NCI-H2227 (cell line): ENCODE results near the gene CCDC191.

Experiments
- DNase-seq: peaks from one replicate; lab custom pipeline; 2025; ENCODE audit not compliant: unreplicated experiment; lab: John Stamatoyannopoulos, UW

CCDC191 gene

DNA sequence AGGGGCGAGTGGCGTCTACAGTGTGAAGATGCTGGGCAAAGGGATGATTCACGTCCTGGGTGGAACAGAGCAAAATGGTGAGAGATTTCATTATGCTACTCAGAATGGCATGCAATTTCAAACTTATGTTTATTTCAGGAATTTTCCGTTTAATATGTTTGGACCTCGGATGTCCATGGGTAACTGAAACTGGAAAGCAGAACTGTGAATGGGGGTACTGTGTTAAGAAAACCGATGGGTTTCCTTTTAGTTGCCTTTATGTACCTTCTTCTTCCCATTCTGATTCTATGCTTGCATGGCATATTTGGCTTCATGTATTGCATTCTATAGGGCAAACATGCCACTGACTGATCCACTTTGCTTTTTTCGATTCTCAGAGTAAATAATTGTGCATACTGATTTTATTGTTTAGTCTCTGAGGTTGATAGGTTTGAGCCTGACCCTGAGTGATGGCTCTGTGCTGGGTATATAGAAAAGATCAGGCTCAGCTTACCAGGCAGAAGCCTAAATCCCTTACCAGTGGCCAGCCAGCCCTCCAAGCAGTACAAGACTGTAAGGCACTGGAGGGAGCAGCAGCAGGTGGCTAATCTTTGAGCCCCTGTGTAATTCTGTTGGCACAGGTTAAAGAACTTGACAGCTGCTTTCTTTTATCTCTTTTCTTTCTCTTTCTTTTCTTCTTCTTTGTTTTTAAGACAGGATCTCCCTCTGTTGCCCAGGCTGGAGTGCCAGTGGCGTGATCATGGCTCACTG lies 4.8 kb upstream of the CCDC191 start:
- no peak for DNase-seq

DNA sequence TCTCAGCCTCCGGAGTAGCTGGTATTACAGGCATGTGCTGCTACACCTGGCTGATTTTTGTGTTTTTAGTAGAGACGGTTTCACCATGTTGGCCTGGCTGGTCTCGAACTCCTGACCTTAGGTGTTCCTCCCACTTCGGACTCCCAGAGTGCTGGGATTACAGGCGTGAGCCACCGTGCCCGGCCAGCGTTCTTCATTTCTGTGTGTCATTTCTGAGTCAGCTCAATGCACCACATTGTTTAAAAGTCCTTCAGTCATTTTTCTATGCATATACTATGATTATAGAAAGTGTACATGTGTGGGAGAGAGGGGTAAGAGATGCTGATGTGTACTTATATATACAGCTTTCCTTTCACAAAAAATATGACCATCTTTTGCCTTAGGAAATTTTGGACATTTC lies 2.3 kb upstream of the CCDC191 start:
- DNase-seq, result no peak

DNA sequence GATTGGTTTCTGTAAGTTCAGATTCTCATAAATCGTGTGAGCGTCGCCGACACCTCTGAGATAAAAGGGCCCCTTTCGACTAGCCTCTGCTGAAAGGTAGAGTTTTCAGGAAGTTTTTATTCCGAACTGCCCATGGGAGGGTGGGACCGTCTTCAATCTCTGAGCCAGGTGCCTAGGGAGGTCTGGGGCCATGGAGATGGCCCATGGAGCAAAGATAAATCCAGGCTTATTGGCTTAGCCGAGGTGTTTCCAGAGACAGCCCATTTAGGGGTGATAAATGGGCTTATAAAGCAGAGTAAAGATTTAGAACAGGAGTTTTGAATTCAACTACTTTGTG lies 653 bp upstream of the CCDC191 start:
- DNase-seq, result no peak

DNA sequence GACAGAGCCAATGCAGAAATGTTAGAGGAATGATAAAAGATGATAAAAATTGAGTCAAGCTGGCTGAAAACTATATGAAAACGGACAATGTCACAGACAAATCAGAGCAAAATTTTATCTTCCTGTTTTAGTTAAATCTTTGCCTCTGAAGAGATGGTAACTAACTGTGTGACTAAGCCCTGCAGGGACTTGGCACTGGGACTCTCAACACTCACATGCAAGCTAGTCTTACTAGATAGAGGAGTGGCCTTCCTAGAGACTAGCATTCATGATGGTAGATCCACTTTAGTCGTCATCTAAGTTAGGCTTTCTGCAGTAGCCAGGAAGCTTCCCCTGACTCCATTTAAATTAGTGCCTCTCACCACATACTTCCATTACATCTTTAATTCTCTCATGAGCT lies 4.1 kb downstream of the CCDC191 start:
- no peak for DNase-seq

DNA sequence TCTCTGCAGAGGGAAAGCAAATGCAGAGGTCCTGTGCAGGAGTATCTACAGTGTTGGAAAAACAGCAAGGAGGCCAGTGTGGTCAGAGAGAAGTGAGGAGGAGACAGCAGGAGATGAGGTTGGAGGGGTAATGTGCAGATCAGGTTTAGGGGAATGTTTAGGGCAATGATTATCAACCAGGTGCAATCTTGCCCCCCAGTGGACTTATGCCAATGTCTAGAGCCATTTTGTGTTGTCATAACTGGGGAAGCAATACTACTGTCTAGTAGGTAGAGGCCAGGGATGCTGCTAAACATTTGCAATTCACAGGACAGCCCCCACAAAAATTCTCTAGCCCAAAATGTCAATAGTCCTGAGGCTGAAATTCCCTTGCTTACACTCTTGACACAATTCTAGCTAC lies 13.1 kb downstream of the CCDC191 start:
- no peak for DNase-seq

DNA sequence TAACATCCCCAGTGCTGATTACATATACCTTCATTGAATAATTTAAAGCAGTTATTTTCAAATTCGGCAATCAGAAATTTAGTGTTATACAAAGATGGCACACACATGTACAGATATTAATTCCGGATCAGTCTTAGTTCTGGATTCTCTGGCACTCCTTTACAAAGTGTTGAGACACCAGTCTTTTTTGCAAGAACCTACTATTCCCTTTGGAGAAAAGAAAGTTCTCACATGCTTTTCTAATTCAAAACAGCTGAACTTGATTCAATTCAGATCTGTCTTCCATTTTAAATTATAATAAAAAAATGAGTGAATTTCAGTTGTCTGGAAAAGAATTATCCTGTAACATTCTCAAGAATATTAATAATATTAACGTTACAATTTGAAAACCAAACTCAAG lies 20.4 kb downstream of the CCDC191 start:
- DNase-seq, result no peak

DNA sequence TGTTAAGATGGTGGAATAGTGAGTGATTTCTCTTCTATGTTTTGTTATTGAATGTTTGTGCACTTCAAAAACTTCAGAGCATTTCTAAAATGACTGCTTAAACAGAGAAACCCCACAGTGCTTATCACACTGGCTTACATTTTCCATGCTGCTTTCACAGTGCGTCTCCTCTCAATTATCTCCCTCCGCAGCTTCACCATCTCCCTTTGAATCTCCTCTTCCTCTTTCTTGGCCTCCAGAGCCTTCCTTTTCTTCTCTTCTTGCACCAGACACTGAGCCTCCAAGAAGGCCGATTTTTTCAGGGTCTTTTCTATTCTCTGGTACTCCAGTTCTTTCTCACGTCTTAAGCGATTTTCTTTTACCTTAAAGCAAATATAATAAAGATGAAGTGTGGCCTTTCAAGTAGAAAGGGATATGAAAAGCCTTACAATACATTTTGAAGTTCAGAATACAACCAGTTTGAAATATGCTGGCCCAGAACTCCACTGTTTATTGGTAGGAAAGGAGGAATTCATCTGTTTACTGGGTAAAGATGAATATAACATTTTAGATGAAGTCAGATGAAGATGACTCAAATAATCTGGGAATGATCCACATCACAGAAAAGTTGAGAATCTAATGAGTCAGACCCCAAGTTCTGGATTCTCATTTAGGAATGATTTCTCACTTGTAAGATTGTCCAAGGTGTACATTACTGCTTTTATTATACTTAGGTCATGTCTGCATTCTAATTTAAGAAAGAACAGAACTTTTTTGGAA lies 21.4 kb downstream of the CCDC191 start:
- DNase-seq, result no peak

DNA sequence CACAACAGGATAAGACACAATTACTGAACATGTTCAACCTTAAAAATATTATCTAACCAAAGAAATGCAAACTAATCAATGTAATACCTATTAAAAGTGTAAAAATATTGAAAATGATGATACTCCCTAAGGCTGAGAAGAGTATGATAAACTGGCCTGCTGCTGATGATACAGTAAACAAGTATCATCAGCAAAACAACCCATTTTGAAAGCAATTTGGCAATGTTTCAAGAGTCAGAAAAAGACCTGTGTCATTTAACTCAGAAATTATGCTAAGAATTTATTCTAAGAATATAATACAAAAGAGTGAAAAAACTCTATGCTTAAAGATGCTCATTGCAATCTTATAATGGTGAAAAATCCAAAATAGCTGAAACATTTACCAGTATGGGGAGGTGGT lies 22.1 kb downstream of the CCDC191 start:
- DNase-seq, result no peak

DNA sequence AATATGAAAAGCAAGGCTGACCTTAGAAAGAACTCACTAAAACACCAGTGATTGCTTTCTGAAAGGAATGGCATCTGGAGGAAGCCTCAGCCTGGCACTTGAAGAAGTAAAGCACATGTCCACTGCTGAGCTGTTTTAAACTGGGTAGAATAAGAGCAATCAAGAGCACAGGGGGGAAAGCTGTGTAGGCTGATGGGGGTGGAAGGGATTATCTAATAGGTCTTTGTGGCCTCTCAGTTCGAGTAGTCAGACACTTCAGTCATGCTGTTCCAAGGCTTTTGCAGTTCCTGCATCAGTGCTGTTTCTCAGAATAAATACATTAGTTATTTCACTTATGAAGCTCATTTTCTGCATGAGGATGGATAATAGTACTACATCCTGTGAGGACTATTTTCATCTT lies 22.6 kb downstream of the CCDC191 start:
- DNase-seq, result peak; percentile 28

DNA sequence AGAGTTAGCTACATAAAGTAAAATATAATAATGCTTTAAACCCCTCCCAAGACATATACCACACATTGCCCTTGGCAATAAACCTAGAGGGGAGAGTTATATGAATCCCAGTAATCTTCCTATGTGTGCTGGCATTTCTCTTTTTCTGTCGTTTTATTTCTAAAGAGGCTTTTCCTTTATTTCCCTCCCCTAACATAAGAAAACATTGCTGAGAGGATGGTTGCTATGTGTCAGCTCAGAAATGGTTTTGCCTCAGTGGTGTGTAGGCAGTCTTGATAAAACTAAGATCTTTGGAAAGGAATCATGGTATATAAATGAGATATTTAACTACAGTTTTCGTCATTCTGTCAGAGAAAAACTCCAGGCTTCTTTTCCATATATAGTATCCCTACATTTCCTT lies 30.0 kb downstream of the CCDC191 start:
- no peak for DNase-seq

DNA sequence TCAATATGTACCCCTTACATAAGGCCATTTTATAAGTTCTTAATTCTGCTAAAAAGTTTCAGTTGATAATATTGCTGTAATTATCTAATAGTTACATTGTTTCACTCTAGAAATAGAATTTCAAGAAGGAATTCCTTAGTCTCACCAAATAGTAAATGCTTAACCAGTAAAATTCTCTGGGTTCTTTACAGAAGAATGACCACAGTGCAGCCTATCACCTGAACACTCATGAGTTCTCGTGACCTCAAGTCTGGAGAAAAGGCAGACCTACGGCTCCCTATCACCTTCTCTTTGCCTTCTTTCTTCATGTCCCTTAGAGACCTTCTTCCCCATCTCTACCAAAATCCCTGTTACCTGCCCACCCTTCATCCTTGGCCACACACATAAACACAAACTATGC lies 30.9 kb downstream of the CCDC191 start:
- no peak for DNase-seq

DNA sequence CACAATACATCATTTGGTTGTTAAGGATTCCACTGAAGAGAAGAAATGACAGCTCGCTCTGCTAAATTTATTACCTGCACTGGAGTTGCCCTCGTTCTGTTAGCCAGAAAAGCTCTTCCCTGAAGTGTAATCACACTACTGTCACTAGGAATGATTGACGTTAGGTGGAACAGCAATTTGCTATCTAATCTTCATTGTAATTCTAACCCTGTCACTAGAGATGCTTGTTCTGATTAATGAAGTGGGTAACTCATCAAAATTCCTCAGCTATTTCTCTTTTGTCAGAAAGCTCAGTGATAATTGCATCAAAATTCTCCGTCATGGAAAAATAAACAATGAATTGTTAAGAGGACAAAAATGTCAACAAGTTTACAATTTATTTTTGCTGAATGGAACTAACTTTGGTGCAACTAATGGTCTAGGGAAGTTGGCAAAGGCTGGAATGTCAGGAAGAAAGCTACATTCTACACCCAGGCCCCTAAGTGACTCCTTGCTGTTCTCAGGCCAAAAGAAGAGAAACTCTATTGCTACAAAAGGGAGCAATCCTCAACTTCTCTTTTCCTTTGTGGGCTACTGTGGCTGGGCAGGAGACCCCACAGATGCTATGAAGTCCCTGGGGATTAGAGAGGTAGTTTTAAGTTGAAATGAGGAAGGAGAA lies 34.1 kb downstream of the CCDC191 start:
- peak; percentile 8 for DNase-seq

DNA sequence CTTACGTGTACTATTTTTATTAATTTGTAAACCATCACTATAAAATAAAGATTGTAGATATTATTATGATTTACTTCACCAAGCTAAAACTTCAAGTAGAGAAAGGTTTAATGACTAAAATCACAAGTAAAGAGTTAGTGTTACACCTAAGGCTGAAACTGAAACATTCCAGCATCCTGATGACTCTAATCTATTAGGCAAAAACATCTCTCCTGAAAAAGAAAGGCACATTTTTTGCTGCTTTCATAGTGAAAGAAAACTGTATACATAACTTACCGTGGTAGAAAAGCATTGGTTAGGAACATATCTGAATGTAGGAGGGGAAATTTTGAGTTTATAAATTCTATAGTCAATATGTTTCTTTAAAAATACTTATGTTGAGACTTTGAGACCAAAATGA lies 35.4 kb downstream of the CCDC191 start:
- DNase-seq, result no peak

DNA sequence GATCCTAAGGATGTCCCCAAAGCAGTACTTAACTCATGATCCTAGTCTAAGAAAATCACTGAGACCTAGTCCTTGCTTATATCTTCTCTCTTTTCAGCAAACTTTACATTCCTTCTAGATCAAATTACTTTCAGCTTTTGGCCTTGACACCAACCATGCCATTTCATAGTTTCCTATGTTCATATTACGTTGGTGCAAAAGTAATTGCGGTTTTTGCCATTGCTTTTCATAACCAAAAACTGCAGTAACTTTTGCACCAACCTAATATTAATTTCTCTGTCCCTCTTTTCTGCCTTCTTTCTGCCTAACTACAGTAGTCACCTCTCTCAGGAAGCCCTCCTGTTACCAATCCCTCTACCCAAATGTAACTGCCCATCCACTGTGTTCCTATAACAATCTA lies 36.8 kb downstream of the CCDC191 start:
- no peak for DNase-seq

DNA sequence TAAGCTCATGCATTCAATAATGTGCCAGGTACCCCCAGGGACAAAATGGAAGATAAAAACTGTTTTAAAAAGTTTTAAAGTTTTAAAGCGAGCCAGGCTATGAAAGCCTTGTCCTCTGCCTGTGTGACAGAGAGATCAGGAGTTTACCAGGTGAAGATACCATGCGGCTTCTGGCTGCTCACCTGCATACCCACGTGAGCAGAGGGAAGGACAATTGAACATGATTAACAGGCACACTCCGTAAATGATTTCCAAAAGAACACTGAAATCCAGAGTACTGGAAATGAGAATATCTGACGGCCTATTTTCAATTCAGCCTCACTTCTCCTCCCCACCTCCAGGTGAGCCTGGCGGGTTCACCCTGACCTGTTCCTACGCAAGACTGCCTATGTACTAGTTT lies 42.1 kb downstream of the CCDC191 start:
- DNase-seq, result no peak

DNA sequence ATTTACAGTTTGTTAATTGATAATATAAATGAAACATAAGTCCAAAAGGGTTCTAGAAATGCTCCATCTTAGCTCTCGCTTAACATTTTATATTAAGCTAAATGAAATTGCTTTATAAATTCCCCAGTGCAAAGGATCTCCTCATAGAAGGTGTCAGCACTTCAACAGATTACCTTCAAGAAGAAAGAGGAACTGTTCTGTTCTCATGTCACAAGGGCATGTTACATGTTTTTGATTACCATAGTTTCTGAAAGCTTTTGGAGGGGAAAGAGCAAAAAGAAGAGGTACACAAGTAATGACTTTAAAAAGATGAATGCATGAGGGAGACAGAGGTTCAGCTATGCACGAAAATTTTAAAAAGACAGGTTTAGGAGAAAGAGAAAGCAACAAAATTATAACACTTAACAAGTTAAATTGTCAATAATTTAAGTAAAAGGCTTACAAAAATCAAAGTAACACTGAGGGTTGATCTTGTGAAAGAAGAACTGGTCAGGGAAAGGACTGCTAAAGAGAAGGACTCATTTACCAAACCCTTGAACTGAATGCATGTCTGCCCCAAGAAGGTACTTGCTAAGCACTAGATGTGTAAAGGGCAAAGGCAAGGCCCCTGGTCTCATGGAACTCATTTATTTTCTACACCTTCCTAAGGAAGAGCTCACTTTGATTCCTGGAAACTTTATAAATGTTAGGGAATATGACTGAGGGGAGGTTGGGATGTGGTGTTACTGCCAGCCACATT lies 45.1 kb downstream of the CCDC191 start:
- no peak for DNase-seq

DNA sequence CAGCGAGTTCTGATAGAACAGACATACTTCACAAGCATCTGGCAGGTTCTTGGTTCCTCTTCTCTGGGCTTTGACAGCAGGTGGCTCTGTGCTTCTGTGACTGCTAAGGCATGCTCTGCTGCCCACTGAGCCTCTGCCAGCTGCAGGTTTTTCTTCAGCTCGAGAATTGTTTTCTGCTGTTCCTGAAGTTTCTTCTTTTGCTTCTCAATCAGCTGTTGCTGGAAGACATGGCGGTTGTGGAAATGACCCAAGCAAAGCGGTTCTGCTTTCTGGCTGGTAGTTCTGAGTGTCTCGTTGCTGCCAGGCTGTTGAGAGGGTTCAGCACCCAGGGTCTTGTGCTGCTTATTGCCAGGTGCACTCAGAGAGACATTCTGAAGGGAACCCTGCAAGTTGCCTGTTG lies 50.8 kb downstream of the CCDC191 start:
- no peak for DNase-seq

DNA sequence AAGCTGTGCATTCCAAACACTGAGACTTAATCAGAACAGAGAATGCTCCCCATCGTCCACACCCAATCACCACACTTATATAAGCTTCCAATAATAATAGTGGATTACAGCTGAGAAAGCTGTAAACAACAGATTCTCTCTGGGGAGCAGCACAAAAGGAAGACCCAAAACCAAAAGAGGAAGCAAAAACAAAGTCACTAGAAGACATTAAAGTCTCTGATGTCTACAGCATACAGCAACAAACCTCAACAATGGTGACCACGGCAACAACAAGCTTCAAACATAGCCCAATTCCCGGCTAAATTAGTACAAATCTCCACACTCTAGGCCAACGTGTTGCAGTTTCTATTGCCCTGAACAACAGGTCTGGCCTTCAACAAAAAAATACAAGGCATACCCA lies 70.8 kb downstream of the CCDC191 start:
- no peak for DNase-seq

DNA sequence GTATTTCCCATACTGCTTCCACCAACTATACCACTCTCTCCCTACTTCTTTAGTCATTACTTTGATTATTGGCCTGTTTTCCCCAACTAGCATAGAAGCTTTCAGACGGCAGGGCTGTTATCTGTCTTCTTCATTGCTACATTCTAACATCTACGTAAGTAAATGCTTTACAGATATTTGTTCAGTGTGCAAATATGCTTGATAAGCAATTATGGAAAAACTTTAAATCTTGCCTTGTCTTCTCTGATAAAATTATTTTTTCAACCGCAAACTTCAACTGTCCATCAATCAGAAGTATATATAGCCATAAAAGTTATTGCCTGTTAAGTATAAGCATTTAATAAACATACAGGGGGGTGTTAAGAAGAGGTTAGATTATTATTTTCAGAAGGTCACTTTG lies 72.8 kb downstream of the CCDC191 start:
- no peak for DNase-seq

DNA sequence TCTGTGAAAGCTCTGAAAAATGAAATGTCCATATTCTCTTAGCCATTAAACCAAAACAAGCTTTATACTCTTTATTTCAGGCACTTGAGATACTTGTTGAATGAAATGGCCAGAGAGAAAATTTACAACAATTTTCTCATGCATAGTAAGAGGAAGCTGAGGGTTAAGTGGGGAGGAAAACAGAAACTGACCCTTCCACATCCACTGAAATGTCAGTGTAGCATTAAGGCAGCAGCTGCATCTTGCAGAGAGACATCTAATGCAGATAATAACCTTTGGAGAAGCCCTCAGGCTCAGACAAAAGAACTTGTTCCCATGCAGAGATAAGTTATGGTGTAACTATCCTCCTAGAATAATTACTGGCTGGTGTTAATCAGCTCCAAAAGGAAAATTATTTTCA lies 74.5 kb downstream of the CCDC191 start:
- peak; percentile 38 for DNase-seq

DNA sequence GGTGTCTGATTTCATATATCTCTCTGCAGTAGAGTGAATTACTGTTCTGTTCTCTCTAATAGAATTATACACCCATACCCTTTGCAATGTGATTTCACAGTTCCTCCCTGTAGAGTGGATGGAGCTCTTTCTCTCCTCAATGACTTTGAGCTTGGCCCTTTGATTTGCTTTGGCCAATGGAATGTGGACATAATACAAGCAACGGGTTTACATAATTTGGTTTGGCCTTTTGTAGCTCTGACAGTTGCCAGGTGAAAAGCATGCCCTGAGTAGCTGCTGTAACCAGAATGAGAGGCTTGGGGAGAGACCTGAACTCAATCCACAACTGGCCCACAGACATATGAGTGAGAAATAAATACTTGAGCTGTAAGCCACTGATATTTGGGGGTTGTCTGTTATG lies 76.4 kb downstream of the CCDC191 start:
- no peak for DNase-seq

DNA sequence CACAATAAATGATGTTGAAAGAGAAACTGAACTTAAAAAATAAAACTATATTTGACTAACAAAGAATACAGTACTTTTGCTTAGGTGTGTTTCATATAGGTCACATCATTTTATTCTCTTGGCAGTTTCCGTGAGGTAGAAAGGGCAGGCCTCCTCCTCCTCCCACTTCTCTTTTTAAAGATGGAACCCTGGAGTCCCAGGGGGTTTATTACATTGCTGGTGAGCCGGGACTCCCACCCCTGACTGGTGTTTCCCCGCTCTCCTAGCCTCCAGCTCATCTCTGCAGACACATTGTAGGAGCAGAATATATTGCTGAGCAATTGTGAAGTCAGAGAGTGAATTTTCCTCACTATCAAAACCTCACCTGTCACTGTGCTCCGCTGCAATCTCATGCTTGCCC lies 78.5 kb downstream of the CCDC191 start:
- no peak for DNase-seq
